Hypothalamus (tissue), 51 donors: ENCODE results near the gene TIMM44.

Experiments
- DNase-seq, 51 donors: peaks; one replicate each; lab custom pipeline; 2025; lab: John Stamatoyannopoulos, UW

Gene TIMM44, protein sequence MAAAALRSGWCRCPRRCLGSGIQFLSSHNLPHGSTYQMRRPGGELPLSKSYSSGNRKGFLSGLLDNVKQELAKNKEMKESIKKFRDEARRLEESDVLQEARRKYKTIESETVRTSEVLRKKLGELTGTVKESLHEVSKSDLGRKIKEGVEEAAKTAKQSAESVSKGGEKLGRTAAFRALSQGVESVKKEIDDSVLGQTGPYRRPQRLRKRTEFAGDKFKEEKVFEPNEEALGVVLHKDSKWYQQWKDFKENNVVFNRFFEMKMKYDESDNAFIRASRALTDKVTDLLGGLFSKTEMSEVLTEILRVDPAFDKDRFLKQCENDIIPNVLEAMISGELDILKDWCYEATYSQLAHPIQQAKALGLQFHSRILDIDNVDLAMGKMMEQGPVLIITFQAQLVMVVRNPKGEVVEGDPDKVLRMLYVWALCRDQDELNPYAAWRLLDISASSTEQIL

DNA sequence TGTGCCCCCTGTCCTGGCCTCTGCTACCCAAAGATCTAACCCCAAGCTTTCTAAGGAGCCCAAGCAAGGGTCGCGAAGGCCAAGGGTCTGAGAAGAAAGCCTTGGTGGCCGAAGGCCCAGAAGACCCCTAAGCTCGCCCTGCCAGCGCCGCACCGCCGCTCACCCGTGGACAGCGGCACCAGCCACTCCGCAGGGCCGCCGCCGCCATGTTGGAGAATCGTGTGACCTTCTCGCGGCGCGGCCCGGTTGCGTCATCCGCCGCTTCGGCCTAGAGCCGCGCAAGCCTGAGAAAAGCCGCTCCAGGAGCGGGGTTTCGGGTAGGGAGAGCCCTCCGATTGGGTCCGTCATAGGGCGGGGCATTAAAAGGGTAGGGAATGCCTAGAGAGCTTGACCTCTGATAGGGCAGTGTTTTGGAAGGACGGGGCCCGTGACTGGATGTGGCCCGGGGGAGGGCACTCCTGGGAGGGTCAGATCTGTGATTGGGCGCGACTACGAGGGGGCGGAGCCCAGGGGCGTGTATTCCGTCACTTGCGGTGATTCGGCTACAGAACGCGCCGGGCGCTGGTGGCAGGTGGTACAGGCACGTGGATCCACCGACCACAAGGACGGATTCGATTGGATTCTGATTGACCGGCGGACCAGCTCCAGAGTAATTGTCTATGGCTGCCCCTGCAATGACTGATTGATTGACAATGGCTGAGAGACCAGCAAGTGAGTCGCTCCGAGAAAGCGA, at the start of gene TIMM44:
Gene TIMM44, minus strand, starts transcription at position 223 of the 733 bp plus-strand sequence. Its CDS starts 15 bp downstream, at position 208.
- peak; percentile 76 to 100 (median 99) for DNase-seq

DNA sequence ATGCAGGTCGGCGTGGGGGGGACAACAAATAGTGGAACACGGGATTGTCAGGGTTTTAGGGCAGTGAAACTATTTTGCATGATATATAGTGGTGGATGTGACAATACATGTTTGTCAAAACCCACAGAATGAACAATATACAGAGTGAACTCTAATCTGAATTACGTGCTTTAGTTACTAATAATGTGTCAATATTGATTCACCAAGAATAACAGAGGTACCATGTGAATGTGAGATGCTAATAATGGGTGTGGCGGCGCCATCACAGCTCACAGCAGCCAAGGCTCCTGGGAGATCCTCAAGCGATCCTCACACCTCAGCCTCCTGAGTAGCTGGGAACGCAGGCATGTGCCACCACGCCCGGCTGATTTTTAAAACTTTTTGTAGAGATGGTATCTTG, 49.1 kb upstream of the TIMM44 start:
- DNase-seq, result no peak

DNA sequence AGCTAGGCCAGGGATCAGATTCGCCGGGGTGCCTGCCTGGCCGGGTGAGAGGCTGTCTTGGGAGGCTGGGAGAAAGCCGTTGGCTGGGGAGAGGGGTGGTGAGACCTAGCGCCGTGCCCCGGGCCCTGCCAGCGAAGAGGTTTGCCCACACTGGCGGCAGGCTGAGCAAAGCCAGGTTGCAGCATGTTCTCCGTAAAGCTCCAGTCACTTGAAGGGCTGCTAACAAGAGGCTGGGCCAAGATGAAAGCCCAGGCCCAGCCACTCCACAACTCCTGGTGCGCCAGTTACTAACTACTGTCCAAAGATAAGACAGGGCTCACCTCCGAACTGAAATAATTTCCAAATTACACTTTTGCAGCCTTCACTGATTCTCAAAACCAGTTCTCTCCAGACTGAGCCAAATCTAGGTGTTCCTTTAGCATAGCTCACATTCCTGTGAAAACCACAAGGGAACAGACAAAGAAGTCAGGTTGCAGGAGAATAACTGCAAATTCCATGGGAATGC, 45.7 kb upstream of the TIMM44 start:
- DNase-seq, result no peak

DNA sequence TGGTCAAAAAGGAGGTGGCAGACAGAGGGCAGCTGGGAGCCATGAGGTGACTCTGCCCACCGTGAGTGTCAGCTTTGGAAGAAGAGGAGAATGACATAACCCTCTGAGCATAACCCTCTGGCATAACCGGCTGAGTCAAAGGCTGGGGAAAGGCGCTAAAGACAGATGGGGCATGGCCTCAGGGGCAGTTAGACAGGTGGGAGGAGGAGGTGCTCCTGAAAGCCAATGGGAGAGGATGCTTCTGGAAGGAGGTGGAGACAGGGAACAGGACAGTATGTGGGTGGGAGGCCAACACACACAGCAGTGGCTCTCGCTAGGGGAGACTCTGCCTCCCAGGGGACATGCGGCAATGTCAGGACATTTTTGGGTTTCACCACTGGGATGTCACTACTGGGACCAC, 44.8 kb upstream of the TIMM44 start:
- no peak for DNase-seq

DNA sequence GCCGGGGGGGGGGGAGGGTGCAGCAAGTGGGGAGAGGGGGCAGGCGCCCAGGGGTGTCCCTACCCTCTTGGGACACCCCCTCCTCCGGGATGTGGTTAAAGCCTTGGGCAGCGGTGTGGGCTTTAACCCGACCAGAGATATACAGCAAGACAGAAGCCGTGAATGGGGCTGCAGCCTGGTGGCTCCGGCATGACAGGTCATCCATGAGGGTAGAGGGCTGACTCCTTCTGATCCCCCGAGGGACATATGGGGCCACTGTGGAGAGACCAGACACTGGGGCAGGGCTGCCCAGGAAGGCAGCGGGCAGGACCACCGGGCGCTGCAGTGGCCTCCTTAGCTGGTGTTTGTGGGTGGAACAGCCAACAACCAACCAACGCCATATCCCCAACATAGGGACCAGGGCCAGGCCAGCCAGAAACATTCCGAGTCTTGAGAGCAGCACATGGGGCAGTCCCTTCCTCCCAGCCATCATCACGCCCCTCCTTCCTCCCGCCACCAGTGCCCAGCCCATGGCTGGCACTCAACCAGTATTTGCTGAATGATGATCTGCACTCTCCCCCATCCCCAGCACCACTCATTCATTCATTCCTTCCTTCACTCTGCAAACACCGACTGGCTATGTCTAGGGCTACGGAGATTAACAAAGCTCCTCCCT, 43.8 kb upstream of the TIMM44 start:
- DNase-seq, result no peak

DNA sequence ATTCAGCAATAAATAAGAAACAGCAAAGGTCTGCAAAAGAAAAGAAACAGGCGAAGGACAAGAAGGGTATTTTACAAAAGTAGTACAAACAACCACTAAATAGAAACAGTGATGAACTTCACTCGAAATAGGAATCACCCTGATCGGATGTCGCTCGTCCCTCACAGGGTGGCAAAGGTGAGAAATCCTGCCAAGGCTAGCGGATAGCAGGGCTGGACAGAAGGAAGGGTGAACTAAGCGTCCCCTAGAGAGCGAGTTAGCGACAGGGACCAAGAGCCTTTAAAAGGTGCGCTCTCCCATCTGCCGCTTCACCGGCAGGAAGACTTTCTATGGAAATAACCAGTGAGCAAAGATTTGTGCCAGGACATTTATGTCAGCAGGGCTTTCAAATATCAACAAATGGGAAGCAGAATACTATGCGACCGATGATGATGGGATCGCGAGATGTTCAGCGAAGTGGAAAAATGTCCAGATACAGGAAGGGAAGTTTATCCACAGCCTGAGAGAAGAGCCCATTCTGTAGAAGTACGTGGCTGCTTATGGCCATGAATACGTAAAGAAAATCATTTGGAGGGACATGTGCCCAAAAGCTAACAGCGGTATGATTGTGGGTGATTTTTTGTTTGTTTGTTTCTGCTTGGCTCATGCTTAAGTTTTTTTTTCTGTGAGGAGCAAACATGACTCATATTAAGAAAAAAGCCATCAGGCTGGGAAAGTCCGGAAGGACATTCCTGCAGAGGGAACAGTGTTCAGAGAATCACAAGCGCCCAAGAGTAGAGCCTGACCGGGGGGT, 43.1 kb upstream of the TIMM44 start:
- DNase-seq, result no peak

DNA sequence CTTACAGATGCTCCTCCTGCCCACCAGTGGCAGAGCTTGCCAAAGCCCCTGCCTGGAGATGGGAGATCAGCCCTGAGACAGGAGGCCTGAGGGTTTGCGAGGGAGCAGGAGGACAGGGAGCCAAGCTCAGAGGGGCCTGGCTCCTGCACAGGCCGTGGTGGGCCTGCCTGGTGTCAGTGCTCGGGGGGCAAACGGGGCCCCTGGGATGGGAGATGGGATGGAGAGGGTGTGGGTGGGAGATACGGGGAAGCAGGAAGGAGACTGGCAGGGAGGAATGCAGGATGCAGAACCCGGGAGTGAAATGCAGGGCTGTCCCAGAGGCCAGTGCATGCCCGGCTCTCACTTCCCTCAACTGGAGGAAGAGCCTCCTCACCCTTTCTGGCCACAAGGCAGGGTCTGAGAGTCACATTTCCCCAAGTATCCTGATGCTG, 42.0 kb upstream of the TIMM44 start:
- DNase-seq, result no peak

DNA sequence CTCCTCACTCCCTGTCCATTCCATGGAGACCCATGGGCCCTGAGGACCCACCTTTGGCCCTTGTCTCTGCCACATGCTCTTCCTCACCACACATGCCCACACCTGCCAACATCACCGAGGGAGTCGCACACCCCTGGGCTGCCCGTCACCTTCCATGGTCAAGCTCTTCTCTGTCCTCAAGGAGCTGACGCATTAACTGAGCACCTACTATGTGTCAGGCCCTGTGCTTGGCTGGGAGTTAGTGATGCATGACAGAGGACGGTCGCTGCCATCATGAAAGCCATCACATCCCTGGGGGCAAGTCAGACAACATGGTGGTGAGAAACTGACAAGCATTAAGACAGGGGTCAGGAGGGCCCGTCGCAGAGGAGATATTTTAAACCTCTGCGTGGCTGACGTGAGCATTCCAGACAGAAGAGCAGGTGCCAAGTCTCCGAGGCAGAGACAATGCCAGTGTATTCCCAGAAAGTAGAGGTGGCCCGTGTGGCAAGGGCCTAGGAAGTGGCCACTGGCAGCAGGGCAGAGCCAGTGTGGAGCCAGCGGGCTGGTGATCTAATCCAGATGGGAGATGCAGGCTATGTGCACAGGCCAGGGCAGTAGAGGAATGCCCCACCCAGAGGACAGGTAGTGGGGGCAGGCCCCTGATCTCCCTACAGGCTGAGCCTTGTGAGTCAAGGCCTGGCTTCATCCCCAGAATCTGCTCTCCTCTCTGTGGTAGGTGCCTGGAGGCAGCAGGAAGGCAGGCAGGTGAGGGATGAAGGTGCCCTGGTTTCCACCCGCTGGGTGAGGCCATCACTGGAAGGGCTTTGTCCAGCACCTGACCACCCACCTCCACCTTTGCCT, 40.8 kb upstream of the TIMM44 start:
- DNase-seq, result no peak

DNA sequence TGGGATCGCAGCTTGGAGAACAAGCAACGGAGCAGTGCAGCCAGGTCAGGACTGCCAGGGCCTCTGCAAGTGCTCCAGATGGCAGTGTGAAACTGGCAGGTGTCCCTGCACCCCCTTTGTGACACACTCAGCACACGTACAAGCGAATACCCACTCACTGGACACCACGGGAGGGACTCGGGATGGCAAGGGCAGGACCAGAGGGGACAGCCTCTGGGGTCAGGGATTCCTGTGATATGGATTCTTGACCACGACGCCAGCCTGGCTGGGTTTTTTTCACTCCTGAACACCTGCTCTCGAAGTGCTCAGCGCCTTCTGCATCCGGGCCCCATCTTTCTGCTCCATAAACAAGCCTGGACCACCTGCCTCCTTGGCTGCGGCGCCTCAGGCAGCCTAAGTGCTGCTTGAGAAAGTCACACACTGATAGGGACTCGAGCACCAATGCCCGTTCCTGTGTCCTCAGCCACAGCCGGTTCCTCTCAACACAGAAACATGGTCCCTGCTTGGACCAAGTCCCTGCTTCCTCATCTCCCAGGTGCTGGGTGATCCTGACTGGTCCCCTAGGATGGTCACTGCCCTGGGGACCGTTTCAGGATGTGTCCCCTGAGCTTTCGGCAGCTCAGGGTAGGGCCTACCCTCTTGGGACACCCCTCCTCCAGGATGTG, 40.0 kb upstream of the TIMM44 start:
- no peak for DNase-seq

DNA sequence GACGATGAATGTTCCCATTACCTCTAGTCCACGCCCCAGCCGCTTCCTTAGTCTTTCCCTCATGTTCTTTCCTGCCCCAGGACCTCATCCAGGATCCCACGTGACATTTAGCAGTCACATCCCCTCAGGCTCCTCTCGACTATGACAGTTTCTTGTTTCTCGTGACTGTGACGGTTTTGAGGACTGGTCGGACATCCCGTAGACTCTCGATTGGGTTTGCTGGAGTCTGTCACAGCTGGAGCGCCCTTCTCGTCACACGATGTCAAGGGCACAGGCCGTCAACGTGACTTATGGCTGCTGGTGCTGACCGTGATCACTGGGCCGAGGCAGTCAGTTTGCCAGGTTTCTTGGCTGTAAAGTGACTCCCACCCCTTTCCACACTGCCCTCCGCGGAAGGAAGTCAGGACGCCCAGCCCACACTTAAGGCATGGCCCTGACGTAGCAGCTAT, 39.2 kb upstream of the TIMM44 start:
- no peak for DNase-seq

DNA sequence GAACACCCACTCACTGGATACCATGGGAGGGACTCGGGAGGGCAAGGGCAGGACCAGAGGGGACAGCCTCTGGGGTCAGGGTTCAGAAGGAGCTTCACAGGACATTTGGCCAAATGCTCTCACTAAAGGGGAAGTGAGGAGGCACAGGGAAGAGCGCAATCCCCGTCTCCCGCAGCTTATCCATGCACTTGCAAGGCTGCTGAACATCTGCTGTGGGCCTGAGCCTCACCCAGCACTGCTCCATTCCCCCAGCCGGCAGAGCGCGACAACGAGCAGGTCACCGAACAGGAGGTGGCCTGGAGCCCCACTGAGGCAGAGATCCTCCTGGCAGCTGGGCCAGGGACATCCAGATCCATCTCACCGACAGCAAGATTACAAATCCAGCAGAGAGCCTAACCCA, 38.6 kb upstream of the TIMM44 start:
- no peak for DNase-seq

DNA sequence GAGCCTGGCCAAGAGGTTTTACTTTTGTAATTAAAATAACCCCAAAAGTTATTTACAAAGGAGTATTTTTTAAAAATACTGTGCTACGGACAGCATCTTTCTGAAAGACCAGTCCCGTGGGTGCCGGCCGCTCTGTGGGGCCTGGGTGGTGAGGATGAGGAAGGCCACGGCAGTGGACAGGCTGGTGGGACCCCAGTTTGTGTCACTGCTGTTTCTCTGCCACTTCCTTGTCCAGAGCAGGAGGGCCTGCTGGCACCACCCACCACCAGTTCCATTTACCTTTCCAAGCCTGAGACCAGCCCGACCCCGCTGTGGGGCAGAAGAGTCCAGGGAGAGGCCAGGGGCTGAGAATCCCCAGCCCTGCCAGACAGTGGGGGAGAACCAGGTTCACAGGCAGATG, 38.2 kb upstream of the TIMM44 start:
- DNase-seq, result no peak

DNA sequence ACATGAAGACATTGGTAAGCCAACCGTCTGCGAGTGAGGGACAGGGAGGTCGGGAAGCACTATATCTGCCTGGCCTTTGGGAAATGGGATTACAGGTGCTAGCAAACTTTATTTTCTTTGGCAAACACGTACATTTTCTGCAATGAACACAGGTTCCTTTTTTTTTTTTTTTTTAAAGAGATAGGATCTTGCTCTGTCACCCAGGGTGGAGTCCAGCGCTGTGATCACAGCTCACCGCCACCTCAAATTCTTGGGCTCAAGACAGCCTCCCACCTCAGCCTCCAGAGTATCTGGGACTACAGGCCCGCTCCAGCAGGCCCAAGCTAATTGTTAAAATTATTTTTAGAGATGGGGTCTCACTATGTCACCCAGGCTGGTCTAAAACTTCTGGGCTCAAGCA, 37.7 kb upstream of the TIMM44 start:
- DNase-seq, result no peak

DNA sequence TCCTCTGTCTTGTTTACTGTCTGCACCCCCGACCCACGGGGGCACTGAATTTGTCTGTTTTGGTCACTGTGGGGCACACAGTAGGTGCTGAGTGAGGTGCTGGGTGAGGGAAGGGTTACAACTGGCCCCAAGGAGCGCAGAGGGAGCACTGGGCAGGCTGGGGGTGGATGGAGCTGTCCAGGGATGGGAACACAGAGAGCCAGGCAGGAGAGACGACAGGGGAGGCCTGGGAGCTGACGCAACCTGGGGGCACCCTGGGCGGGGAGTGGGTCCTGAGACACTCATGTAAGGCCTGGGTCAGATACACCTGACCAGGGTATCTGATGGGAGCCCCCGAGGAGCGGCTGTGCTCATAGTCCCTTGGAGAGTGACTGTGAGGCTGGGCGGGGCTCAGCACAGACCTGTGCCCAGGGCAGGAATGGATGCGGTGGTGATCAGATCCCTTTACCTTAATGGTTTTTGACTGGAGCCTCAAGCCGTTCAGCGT, 37.2 kb upstream of the TIMM44 start:
- no peak for DNase-seq

DNA sequence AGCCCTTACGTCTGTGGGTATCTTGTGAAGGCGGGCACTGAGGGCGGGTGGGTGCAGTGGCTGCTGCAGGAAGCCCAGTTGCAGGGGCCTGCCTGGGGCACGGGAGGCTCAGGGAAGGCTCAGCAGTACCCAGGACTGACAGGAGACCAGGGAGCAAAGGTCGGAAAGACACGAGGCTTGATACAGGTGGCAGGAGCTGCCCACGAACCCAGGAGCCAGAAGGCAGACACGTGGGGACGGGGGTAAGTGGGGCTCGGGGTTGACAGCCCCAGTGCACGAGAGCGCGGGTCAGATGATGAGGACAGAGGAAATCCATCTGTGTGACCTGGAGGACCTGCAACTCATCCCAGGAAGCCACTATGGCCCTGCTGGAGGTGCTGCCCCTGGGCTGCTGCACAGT, 36.7 kb upstream of the TIMM44 start:
- DNase-seq, result no peak

DNA sequence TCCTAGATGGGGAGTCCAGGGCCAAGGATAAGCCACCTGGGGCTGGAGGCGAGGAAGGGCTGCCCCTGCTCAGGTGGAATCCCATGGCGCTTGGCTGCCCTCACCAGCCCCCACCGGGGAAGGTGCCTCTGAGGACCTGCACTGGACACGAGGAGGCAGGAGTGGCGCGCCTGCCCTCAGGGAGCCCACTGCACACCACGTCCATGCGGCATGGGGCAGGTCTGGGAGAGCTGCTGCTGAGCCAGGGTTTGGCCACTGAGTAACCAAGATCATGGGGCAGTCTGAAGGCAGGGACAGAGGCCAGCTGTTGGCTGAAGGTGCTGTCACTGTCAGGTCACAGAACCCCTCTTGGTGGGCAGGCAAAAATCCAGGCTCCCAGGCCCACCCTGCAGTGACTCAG, 36.1 kb upstream of the TIMM44 start:
- DNase-seq, result no peak

DNA sequence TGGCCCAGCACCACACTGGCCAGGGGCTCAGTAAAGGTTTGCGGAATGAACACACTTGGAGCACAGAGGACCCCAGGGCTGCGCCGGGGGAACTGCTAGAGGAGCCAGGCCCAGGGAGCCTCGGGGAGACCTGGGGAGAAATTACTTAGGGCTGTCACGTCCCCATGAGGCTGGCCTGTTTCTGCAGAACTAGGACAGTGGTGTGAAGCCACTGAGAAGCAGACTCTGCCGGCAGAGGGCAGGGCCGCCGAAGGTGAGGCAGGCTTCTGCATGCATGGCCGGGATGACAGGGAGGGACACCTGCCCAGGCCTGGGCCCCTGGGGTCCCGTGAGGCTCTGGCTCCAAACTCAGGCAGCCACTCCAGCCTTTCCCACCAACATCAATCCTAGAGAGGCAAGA, 35.5 kb upstream of the TIMM44 start:
- DNase-seq, result no peak

DNA sequence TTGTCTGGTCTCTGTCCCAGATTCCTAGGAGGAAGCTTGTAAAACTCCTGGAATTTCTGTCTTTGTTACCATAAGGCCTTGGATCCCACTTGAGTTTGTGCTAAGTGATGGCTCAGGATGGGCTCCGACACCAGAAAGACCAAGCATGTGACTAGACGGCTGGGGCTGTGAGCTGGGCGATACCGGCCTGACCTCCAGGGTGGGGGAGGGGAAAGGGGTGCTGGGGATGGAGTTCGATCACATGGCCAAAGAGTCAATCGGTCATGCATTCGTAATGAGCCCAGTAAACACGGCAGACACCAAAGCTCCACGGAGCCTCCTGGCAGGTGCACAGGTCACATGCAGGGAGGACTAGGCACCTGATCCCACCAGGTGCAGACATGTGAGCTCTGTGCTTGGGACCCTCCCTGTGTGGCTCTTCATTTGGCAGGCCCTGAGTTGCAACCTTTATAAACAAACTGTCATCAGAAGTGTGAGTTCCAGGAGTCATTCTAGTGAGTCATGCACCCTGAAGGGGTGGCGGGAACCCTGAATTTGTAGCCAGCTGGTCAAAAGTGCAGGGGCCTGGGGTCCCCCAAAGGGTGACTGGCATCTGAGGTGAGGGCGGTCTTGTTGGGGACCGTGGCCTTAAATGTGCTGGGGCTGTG, 34.8 kb upstream of the TIMM44 start:
- DNase-seq, result no peak
